HFFc6 (cell line): ENCODE results near the gene SLC16A8. TPM values are rescaled to one million over a fixed set of nuclear protein-coding genes. Genes with fewer than 3 reads are reported as not detected.

Experiments used
- DNase-seq: peaks from one replicate; pipeline ENCODE4 v3.0.0-alpha.2; 2018
- H3K27ac Mint-ChIP-seq: 2 replicates; pipeline ENCODE4 v1.8.0; 2020; ENCODE audit warnings: mild to moderate bottlenecking, mixed read lengths
- H3K27me3 Mint-ChIP-seq: 2 replicates; pipeline ENCODE4 v1.8.0; 2021; ENCODE audit warnings: mild to moderate bottlenecking, moderate library complexity, mixed read lengths; ENCODE audit not compliant: insufficient read depth
- H3K36me3 Mint-ChIP-seq: 2 replicates; pipeline ENCODE4 v1.8.0; 2021; ENCODE audit warnings: low read depth, mixed read lengths
- H3K4me1 Mint-ChIP-seq: 2 replicates; pipeline ENCODE4 v1.8.0; 2020; ENCODE audit warnings: low read depth, mixed read lengths
- H3K4me3 Mint-ChIP-seq: 2 replicates; pipeline ENCODE4 v1.8.0; 2020; ENCODE audit warnings: mild to moderate bottlenecking, moderate library complexity, mixed read lengths
- H3K9me3 Mint-ChIP-seq: 2 replicates; pipeline ENCODE4 v1.8.0; 2020; ENCODE audit warnings: mild to moderate bottlenecking, mixed read lengths
- total RNA-seq, 6 experiments: library from RNA; stranded (reverse); fragmentation: NEBNext Ultra II Directional; extraction: Animal tissue kit (Norgen Biotek cat#: 25700); gene quantifications; 2 replicates in 1 of 6; 3 replicates in 5 of 6; pipeline ENCODE4 v1.2.3, GENCODE V29; 2021
- TF ChIP-seq, protein P1 (sequence below): fragments of 200-600 bp; sonication (generic); IDR thresholded peaks from 2 replicates; pipeline ENCODE4 v1.5.0; 2021; ENCODE audit warnings: antibody characterized with exemption, mild to moderate bottlenecking

The SLC16A8 gene
- total RNA-seq, 6 experiments from 2014 or later: not detected

DNA sequence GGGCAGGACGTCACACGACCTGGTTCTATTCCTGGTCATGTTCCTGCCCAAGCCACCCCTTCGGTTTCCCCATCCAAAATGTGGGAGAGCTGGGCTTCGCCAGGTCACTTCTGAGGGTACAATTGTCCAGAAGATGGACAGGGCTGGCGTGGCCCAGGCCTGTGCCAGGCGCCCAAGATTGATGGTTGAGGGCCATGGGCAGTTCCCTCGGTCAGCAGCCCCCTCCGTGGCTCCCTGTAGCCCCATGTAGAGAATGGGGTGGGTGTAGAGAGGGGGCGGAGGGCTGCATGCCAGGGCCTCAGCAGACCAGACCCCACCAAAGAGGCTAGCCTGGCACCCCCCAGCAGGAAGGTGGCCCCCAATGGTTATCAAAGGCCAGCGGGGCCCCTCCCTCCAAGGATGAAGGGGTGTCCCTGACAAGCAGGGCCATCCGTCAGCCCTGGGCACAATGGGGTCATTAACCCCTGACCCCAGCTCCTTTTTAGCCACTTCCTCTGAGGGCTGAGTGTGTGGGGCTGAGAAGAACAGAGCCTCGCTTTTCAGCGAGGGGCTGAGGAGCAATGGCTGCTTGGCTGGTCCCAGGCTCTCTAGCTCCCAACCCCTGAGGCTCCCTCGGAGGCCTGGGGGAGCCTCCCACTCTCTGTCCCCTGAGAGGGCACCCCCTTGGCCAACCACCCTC lies 37.8 kb downstream of the SLC16A8 start:
- Mint-ChIP-seq H3K4me3 (no peak overlapping the region), H3K27ac (no peak overlapping the region)
- TF ChIP-seq, protein P1, sequence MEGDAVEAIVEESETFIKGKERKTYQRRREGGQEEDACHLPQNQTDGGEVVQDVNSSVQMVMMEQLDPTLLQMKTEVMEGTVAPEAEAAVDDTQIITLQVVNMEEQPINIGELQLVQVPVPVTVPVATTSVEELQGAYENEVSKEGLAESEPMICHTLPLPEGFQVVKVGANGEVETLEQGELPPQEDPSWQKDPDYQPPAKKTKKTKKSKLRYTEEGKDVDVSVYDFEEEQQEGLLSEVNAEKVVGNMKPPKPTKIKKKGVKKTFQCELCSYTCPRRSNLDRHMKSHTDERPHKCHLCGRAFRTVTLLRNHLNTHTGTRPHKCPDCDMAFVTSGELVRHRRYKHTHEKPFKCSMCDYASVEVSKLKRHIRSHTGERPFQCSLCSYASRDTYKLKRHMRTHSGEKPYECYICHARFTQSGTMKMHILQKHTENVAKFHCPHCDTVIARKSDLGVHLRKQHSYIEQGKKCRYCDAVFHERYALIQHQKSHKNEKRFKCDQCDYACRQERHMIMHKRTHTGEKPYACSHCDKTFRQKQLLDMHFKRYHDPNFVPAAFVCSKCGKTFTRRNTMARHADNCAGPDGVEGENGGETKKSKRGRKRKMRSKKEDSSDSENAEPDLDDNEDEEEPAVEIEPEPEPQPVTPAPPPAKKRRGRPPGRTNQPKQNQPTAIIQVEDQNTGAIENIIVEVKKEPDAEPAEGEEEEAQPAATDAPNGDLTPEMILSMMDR: no peak

DNA sequence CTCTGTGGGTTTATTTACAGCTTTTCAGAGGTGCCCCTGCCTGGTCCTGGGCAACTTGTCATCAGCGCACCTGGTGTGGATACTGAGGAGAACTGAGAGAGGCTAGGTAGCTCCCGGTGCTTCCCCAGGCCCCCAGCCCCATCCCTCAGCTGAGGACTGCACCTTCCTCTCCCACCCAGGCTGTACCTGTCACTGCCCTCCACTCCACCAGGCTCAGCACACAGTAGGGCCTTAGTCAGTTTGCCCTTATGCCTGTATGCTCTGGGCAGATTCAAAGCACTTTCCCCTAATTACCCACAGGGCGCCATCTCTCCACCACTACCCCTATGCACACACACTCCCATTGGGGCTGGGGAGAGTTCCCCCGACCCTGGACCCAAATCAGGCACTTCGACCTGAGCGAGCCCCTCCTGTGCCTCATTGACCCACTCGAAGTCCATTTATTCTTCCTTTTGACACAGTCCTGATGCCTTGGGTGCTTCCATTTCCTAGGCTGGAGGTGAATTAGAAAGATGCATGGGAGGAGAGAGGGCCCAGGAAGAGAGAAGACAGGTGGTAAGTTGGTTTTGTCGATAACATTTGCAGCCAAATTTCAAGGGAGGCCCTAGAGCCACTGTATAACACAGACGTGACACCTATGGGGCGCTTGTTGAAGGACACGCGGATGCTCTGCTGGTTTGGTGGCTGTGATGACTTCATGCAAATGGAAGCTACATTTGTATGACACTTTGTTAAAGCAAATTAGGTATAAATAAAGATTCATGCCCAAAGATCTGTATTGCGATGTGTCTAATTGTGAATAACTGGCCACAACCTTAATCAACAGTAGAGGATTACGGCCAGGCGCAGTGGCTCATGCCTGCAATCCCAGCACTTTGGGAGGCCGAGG lies 40.6 kb downstream of the SLC16A8 start:
- H3K9me3 Mint-ChIP-seq: no peaks in the 10 kb centered on the region
- no peak overlapping the region for H3K27ac Mint-ChIP-seq
- no peaks in the 10 kb centered on the region; the same call in 1 of the 2 replicates for H3K4me1 Mint-ChIP-seq
- TF ChIP-seq, protein P1: no peak
- H3K36me3 Mint-ChIP-seq: no peaks in the 10 kb centered on the region
- no peak overlapping the region for H3K4me3 Mint-ChIP-seq
- peaks cover 10% of the 10 kb centered on the region for H3K27me3 Mint-ChIP-seq
- DNase-seq: no peak

More for the DNA sequence above, 37.8 kb downstream of the SLC16A8 start:
- DNase-seq: no peak
- no peaks in the 10 kb centered on the region for H3K9me3 Mint-ChIP-seq
- peaks cover 12% of the 10 kb centered on the region for H3K27me3 Mint-ChIP-seq
- no peaks in the 10 kb centered on the region for H3K36me3 Mint-ChIP-seq
- H3K4me1 Mint-ChIP-seq: no peaks in the 10 kb centered on the region

DNA sequence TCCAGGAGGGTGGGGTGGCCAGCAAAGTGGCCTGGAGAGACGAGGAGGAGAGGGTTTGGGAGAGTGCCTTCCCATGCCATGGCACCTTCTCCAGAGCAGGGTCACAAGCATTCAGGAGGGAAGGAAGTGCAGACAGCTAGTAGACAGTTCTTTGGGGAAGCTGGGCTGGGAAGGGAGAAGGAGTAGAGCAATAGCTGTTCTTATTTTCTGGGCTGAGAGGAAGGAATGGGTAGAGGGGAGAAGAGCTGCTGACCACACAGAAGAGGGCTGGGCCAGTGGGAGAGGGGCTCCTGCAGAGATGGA lies 41.5 kb downstream of the SLC16A8 start:
- Mint-ChIP-seq H3K4me1 (no peaks in the 10 kb centered on the region; the same call in 1 of the 2 replicates), H3K36me3 (no peaks in the 10 kb centered on the region), H3K27ac (no peak overlapping the region), H3K9me3 (no peaks in the 10 kb centered on the region), H3K27me3 (peaks cover 10% of the 10 kb centered on the region), H3K4me3 (no peak overlapping the region)
- DNase-seq: no peak
- TF ChIP-seq, protein P1: no peak

DNA sequence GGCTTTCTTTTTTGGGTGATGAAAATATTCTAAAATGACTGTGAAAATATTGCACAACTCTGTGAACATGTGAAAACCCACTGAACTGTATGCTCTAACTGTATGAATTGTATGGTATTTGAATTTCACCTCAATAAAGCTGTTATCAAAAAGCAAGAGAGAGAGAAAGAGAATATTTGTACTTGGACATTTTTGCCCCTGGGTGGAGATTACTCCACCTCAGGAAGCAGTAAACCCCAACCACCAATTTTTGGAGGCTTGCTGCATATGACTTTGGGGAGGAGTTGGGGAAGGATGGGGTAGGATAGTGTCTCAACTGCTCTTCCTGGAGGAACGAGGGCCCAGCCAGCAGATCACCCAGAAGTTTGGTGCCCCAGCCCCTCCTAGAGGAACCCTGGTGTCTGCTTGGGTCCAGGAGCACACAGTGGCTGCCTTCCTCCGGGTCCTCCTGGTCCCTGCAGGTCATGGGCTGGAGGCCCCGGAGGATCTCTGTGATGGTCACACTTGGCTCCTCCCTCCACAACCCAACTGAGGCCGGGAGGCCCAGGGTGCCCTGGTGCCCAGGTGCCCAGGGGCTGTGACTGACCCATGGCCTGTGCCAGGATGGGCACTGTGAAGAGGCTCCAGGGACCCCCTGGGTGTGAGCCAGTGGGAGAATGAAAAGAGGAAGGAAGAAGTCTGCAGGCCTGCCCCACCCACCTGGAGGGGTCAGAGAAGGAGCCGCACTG lies 42.1 kb downstream of the SLC16A8 start:
- no peak for DNase-seq

More for the DNA sequence above, 42.1 kb downstream of the SLC16A8 start:
- Mint-ChIP-seq H3K27me3 (peaks cover 9% of the 10 kb centered on the region), H3K36me3 (no peaks in the 10 kb centered on the region), H3K4me1 (peaks cover 2% of the 10 kb centered on the region; the same call in 1 of the 2 replicates), H3K4me3 (no peak overlapping the region), H3K9me3 (no peaks in the 10 kb centered on the region), H3K27ac (no peak overlapping the region)
- TF ChIP-seq, protein P1: no peak
